SKM-1 (cell line): Measurements from ENCODE around the gene NKAIN2.

ENCODE experiments used
- DNase-seq: peaks from one replicate; lab custom pipeline; 2025; ENCODE audit not compliant: unreplicated experiment; lab: John Stamatoyannopoulos, UW

NKAIN2 gene

DNA sequence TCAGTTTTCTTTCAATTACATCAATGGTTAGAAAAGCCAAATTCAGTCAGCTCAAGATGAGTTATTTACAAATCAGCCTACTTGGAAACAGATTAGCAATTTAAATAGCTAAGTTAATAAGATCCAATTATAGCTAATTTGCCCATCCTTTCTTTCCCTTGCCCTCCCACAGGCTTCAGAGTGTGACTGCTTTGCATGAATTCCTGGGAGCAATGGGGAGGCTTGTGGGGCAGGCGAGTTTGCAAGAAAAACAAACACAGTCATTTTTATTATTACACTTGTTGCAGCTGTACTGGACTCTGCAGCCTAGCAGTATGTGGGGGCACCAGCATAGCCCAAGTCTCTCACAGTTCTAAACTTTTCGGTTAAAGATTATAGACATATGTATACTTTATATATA is 219.0 kb downstream of the NKAIN2 start:
- DNase-seq = no peak

DNA sequence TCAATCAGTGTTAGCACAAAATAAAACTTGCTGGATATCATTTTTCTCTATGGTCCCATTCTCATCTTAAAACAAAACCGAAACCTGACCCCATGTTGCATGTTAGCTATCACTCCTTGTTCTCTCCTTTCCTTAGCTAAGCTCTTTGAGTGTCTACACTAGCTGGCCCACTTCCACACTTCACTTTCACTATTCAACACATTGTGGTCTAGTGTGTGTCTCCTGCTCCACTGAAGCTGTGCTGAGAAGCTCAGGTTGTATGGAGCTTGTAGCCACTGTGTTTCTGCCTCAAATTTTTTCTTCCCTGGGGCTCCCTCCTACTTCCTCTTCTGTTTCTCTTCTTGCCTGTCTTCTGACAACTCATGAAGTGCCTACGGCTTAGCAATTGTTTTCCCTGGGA is 223.0 kb downstream of the NKAIN2 start:
- no peak for DNase-seq

DNA sequence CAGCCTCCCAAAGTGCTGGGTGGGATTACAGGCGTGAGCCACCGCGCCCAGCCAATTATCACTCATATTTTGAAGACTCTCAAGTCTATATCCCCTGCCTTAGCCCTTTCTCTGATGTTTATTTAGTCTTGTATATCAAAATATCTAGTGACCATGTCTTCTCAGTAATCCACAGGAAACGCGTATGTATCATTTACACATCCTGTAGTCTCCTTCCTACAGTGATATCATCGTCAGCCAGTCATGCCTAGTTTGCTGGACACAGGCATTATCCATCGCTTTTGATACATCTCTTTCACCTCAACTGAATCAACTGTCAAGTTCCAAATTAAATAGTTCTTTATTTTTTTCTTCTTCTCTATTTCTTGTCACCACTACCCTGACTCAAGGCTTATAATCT is 223.7 kb downstream of the NKAIN2 start:
- DNase-seq = no peak

DNA sequence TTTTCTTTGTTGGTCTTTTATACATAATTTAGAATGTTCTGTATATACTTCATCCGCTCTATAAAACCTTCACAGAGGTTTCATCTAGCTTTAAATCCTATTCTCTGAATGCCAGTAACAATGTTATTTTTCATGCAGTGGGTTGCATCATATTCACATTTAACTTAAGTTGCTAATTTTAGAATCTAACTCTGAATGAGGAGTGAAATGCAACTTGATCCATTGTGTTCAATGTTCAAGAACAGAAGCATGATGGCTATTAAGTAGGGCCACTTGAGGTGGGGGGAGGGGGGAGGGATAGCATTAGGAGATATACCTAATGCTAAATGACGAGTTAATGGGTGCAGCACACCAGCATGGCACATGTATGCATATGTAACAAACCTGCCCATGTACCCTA is 224.5 kb downstream of the NKAIN2 start:
- no peak for DNase-seq

DNA sequence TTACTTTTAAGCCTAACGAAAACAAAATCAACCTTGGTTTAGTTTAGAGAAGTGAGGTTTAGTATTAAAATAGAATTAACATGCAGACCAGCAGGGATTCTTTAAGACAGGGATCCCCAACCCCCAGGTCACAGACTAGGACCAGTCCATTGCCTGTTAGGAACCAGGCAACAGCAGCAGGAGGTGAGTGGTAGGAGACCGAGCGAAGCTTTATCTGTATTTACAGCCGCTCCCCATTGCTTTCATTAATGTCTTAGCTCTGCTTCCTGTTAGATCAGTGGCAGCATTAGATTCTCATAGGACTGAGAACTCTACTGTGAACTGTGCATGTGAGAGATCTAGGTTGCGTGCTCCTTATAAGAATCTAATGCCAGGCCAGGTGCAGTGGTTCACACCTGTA is 225.9 kb downstream of the NKAIN2 start:
- no peak for DNase-seq

DNA sequence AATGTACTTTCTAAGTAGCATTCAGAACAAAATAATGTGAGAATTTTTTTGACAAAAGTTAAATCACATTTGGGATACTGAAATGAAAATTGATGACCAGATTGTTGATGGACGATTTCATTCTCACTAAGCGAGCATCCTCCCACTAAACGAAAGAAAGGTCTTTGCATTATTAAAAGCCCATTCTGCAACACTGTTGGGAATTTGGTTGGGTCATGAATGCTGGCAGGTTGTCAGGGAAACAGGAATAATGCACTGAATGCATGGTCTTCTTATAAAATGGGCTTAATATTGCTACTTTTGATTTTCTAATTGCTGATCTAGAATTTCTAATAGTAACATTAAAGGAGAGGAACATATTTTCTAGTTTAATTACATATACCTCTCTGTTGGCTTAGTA is 229.8 kb downstream of the NKAIN2 start:
- DNase-seq = no peak

DNA sequence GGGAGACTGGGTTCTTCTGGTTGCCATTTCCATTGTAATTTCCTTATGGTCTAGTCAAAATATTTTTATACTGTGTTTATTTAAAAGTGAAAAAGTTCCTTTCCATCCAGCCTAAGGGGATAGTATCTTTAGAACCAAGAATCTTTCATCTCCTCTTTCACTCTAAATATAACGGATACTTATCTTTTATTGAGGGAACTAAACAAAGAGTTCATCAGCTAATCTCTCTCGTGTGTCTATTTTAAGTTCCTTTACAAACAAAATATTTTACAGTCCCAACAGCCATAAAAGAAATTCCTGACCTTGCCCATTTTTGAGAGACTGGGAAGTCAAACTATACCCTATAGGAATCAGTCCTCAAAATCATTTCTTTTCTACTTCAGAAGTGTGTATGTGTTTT is 232.7 kb downstream of the NKAIN2 start:
- DNase-seq = no peak

DNA sequence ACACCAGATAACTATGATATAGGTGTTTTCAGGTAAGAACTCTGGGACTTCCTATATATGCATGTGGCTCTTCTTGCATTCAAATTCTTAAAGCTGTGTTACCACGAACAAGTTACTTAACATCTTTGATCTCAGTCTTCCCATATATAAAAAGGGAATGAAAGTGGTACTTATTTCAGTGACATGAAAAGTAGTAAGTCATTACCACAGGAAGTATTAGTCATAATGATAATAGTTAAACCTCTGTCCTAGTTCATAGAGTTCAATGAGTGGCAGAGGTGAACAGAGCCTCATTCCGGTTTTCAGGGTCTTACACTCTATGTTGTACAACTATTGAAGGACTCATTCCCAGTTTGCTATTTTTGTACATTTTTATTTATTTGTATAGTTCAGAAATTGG is 237.0 kb downstream of the NKAIN2 start:
- no peak for DNase-seq

DNA sequence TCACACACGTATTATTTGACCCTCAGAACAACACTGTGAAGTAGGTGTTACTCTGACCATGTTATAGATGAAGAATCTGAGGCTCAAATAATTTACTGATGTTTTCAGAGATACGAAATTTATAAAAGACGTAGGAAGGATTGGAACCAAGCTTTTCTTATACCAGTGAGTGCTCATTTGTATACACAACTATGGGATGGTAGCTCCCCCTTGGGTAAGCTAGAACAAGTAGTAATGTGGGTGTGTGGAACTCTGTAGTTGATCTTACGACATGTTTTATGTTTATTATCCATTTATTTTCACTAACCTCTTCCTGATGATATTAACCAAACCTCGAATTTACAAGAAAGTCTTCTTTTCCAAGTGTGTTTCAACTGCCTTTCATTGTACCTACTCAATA is 248.5 kb downstream of the NKAIN2 start:
- no peak for DNase-seq

DNA sequence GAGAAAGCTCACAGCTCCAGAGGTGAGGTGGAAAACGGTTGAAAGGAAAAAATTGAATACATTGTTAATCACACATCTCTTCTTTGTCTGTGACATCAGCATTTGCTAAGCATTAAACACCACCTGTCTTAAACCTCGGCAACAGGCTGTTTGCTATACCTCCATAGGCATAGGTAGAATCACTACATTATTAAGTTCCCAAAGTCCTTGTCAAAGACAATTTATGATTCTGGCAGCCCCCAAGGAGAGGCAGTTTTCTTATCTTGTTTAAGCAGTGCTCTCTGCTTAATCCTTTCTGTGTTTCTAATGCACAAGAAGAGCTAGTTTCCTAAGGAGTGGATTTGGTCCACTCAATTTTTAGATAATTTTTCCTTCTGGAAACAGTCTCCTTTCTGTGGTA is 249.7 kb downstream of the NKAIN2 start:
- no peak for DNase-seq

DNA sequence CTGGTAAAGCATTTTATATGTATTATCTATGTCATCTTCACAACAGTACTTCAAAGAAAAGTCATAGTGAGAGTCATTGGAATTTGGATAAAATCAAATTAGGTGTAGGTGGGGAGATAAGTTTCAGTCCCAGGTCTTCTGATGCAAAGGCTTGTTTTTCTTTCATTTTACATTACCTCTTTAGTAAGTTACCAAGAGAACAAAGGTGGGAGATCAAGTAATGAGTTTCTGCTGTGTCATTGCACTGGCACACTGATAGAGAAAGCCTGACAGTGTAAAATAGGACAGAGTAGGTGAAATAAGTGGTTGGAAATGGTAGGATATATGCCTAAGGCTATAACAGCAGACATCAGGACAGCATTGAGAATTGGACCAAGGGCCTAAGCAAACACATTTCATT is 250.4 kb downstream of the NKAIN2 start:
- no peak for DNase-seq

DNA sequence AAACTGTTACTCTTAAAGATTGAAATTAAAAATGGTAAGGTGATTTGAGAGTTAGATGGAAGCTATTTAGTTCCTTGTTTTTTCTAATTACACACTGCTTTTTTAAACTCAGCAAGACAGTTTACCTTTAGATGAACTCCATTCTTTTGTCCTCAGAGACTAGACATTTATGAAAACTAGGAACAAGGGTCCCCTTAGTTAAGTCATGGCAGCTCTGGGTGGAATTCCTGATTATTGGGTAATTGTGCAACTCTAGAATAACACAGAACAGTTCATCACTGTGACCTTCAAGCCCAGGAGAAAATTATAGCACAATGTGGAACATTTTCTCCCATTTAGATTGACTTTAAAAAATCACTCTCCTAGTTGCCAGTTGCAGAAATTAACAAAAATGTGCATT is 251.7 kb downstream of the NKAIN2 start:
- no peak for DNase-seq

DNA sequence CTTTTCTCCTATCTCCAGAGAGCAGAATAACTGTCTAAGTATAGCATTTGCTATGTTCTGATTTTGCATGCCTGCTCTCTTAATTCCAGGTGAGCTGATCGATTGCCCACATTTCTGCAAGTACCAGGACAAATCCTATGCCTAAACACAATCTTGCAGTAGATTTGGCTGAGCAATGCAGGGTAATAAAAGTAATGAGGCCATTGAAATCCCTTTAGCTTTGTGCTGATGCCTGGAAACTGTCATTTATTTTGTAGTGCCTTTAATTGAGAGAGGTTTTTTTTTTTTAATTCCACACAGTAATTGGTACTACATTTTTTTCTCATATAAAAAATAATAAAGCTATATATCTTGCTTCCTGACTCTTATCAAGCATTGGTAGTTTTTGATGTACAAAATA is 252.3 kb downstream of the NKAIN2 start:
- DNase-seq = no peak

DNA sequence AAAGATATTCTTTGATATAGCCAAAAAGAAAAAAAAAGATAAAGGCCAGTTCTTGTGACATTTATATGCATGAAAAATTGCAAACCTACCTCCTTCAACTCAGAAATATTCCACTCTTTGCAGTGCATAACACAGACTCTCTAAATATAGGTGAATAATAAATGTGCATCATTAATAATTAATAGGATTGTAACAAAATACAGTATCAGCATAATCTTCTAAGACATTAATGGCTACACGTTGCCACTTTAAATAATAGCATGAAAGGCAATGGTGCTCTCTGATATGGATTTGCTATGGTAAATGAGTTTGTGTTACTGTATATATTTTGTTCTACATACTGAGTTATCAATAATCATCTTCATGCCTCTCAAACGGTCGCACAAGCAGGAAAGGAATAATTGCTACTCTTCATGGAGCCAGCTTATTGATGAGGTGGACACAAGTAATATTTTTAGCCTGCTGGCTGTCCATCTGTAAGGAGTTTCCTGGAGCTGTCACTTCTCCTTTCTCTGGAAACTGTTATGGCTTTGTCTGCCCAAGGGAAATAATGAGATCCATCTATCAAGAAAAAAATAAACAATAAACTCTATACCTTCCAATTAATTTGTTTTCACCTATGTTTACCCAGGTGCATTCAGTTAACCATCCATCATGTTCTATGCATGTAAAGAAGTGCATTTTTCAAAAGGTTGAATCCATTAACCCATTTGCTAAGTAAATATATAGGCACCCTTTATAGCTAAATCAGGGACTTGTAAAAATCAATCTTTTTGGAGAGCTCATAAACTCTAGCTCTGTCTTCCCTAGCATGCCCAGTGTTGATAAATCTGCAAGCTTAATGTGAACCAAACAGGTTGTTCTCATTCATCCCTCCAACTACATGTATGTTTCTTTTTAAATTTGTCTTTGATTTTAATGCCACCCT is 253.0 kb downstream of the NKAIN2 start:
- no peak for DNase-seq

DNA sequence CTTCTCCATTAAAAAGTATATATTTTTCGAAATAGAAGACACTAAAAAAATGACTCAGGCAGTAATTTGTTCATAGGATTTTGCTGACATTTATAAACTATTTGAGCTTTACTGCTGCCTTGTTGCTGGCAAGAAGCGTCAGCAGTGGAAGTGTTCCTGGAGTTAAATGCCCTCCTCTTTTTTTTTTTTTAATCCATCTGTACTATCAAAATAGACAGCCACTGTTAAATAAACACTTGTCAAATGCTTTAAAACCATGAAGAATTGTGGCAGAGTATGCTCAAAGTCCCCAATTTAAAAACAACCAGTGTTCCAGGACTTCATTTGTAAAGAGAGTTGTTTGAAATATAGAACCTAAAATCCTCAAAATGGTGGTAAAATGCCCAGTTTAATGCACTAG is 253.8 kb downstream of the NKAIN2 start:
- DNase-seq = no peak

DNA sequence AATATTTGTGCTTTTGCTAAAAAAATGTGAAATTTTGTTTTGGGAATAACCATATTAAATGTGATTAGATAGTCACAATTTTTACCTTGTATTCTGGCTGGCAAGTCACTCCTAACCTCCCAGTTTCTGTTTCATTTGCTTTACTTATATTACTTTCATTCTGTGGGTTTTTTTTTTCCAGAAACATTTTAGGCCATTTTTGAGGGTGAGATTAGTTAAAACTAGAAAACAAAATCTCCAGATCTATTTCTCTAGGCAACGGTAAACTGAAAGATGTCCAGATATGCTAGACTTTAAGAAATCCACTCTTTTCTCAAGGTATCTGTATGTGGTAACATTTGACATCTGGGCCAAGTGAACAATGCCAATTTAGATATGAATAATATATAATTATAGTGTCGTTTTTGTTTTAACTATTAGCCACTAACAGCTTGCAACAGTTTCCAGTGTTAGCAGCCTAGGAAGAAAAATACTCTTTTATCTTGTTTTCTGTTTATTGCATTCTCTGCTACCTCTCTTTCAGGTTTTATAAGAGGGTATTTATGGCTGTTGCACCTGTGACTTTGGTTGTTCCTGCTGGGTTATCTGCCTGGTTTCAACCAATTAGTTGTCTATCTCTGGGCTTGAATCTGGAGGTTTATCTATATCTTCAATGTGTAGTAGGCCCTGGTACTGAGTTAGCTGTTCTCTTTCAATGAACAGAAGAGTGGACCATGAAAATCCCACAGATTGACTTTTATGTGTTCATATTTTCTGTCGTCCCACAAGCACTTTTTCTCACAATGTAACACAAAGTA is 260.9 kb downstream of the NKAIN2 start:
- DNase-seq = no peak

DNA sequence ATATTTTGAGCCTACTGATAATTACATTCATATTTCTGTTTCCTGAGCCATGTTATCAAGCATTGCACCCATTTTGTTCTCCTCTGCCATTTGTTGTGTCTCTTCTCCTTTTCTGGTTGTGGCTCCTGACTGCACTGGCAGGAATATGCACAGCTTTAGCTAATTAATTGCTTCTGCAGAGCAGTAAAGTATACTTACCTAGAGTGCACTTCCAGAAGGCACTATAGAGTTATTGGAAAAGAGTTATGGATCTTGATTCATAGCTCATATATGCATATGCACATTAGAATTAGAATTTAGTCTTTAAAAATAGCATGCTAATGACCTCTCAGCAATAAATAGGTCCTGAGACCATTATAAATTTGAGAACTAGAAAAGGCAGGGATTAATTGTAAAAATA is 262.6 kb downstream of the NKAIN2 start:
- no peak for DNase-seq

DNA sequence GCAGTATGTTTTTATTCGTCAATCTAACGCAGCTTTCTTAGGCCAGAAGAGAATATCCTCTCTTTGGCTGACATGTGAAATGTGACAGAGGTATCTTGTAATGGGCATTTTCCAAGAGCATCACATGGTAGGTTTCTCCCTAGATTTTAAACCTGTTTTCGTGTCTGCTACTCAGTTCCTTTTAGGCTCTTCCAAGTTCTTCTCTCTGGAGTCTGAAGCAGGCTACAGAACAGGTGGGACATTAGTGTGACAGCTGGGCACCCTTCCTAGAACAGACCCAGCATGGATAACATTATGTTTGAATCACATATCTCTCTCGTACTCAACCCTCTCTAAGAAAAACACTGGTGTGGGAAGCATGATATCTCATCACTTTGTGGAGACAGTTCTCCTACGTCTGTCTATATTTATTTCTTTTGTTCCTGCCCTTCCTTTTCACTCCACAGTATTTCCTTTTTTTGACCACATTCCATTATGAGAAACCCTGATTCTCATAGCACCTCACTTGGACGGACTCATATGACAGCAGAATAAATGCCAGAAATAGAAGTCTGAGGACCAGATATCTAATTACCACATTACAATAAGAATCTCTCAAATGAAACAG is 263.4 kb downstream of the NKAIN2 start:
- no peak for DNase-seq

DNA sequence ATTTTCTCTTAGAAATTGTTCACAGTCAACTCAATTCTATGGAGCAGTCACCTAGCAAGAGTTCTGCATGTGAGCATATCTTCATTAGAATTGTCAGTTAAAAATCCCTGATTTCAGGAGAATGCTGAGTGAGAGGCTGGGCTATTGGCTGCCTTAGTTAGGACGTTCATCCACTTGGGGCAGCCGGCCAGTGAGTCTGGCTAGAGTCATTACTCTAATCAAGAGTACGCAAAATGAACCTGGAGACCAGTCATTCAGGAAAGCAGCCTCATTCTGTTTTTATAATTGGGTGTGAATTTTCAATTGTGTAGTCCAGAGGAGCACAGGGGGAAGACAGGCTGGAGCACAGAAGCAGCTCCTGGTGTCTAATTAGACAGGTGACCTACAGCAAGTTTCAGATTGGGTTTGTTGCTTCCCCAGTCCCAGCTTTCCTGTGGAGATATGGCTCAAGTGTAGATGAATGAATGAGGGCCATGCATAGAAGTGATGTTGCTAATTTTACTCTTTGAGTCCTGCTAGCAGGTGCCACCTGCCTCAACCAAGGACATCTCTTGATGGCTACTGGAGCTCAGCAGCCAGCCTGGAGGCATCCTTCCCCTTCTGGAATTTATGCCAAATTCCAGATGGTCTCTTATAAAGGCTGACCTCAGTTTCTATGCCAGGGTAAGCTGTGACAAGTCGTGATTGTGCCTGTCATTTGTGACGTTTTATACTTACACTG is 265.7 kb downstream of the NKAIN2 start:
- no peak for DNase-seq

DNA sequence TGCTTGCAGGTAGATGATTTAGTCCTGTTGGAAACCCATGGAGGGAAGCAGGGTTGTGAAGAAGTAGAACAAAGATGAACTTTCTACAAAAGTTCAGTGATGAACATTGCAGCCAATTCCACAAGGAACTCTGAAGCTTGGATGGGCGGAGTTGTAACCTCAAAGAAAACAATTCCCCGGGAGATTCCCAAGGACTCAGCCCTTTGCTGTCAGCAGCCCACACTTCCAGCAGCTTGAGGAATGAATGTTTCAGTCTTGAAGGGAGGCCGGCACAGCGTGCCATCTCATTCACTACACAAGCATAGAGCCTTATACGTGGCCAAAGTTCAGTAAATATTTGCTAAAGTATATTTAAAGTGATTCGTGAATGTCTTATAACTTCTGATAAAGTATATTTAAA is 269.4 kb downstream of the NKAIN2 start:
- DNase-seq = no peak
